NCI-H2081 treated with DMSO at 0.1 percent for 48 hours (cell line): ENCODE results near the gene HOXD3.

Source experiments
- DNase-seq: peaks from one replicate; lab custom pipeline; 2025; lab: John Stamatoyannopoulos, UW

Gene HOXD3

GRCh38 chr2:176162911-176163671 lies 6.0 kb downstream of the HOXD3 start:
- DNase-seq = no peak

- no peak for DNase-seq
These were observed 6.6 kb downstream of the HOXD3 start for GRCh38 chr2:176163672-176164056.

GRCh38 chr2:176164201-176164600 lies 7.1 kb downstream of the HOXD3 start:
- no peak for DNase-seq

DNA sequence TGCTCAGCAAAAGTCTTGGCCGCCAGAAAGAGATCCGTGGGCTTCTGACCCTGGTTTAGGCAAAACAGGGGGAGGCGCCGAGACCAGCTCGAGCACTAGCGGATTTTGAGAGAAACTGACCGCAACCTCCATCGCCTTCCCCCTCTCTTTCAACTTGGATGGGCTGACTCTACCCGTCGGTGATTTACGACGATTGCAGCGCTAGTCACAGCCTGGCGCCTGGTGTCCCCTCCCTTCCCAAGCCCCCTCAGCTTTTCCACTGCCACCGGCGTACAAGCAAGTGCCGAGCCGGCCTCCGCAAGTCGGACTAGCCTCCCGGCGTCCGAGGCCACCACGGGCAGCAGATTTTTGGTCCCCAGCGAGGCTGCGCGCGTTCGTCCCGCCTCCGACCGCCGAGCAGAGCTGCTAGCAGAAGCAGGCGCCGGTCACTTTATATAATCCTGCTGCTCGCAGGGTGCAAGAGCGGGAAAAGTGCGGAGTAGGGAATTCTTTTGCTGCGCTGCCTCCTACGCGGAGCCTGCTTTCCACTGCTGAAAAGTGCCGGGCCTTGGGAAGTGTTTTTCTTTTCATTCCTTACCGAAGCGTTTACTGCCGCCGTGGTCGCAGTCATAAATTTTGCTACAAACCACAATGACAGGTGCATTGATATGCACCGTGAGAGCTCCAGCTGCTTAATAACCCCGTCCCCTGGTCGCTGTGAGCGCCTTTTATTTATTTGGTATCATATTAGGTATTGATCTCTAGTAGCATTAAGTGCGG lies 7.7 kb downstream of the HOXD3 start:
- DNase-seq = no peak

DNA sequence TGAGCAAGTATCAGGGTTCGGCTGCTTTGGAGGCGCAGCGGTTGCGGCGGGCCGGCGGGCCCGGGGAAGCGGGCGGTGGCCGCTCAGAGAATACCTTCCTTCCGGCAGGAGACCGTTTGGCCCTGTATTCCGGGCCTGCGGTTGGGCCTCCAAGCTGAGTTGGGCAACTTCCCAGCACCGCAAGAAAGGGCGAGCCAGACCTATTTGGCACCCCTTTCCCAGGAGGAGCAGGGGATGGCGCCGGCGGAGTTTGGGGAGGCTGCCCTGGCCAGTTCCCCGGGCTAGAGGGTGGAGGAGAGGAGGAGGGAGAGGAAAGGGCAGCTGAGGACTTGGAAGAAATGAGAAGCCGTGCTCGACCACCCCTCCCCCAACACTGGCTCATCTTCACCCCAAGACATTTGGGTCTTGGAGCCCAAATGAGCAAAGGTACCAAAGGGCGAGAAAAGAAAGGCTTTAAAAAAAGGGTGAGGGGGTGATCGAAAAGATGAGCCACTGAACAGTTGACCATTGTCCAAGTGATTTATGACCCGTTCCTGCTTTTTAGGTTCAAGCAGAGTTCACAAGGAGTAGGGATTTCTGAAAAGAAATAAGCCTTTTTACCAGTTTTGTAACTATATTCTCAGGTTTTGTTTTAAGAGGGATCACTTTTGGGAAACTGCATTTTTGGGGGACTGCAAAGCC lies 8.4 kb downstream of the HOXD3 start:
- DNase-seq = no peak

GRCh38 chr2:176166272-176166671 lies 9.2 kb downstream of the HOXD3 start:
- no peak for DNase-seq

DNA sequence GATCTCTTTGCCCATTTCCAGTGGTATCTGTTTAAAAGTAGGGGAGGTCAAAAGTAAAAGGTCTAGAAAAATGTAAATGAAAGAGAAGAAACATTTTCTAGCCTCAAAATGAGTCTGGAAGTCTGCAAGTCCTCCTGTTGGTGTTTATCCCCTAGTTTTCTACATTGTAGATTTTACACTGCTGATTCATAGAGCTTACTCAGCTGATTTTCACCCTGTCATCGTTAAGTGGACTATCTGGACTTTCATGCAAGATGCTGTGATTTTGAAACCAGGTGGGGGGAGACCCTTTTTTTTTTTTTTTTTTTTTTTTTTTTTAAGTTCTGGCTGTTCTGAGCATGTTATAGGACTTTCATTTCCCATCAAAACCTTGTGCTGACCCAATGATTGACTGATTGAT lies 10.3 kb downstream of the HOXD3 start:
- DNase-seq = no peak

- DNase-seq = no peak
These were observed 12.1 kb downstream of the HOXD3 start for GRCh38 chr2:176169181-176169580.

- no peak for DNase-seq
These were observed 12.6 kb downstream of the HOXD3 start for GRCh38 chr2:176169711-176170110.

- DNase-seq = no peak
These were observed 13.6 kb downstream of the HOXD3 start for GRCh38 chr2:176170602-176171305.

GRCh38 chr2:176171351-176172006 lies 14.4 kb downstream of the HOXD3 start:
- no peak for DNase-seq

DNA sequence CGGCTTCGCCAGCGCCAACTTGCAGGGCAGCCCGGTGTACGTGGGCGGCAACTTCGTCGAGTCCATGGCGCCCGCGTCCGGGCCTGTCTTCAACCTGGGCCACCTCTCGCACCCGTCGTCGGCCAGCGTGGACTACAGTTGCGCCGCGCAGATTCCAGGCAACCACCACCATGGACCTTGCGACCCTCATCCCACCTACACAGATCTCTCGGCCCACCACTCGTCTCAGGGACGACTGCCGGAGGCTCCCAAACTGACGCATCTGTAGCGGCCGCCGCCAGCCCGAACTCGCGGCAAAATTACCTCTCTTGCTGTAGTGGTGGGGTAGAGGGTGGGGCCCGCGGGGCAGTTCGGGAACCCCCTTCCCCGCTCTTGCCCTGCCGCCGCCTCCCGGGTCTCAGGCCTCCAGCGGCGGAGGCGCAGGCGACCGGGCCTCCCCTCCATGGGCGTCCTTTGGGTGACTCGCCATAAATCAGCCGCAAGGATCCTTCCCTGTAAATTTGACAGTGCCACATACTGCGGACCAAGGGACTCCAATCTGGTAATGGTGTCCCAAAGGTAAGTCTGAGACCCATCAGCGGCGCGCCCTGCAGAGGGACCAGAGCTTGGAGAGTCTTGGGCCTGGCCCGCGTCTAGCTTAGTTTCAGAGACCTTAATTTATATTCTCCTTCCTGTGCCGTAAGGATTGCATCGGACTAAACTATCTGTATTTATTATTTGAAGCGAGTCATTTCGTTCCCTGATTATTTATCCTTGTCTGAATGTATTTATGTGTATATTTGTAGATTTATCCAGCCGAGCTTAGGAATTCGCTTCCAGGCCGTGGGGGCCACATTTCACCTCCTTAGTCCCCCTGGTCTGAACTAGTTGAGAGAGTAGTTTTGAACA lies 15.1 kb downstream of the HOXD3 start:
- DNase-seq = no peak

DNA sequence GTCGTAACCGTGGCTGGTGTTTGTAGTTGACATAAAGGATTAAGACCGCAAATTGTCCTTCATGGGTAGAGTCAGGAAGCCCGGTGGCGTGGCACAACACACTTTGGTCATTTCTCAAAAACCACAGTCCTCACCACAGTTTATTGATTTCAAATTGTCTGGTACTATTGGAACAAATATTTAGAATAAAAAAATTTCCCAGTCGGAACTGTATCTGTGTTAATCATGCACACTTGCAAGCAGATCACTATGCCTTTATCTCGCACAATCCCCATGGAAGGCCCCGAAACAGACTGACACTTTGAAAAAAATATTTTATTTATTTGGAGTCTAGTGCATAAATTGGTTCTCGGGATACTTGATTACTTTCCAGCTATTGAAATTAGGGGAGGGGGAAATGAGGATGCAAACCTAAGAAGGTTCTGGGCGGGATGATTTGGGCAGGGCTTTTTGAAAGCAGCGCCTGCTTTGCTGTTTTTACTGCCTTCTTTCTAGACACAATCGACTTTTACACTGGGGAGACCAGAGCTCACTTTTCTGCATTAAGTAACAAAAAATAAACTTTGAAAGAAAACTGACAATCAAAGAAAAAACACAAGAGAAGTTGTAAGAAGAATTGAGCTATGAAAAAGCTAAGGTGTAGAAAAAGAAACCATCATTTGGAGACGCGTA lies 15.9 kb downstream of the HOXD3 start:
- DNase-seq = no peak

GRCh38 chr2:176173567-176174381 lies 16.7 kb downstream of the HOXD3 start:
- no peak for DNase-seq

GRCh38 chr2:176174382-176174823 lies 17.3 kb downstream of the HOXD3 start:
- no peak for DNase-seq

DNA sequence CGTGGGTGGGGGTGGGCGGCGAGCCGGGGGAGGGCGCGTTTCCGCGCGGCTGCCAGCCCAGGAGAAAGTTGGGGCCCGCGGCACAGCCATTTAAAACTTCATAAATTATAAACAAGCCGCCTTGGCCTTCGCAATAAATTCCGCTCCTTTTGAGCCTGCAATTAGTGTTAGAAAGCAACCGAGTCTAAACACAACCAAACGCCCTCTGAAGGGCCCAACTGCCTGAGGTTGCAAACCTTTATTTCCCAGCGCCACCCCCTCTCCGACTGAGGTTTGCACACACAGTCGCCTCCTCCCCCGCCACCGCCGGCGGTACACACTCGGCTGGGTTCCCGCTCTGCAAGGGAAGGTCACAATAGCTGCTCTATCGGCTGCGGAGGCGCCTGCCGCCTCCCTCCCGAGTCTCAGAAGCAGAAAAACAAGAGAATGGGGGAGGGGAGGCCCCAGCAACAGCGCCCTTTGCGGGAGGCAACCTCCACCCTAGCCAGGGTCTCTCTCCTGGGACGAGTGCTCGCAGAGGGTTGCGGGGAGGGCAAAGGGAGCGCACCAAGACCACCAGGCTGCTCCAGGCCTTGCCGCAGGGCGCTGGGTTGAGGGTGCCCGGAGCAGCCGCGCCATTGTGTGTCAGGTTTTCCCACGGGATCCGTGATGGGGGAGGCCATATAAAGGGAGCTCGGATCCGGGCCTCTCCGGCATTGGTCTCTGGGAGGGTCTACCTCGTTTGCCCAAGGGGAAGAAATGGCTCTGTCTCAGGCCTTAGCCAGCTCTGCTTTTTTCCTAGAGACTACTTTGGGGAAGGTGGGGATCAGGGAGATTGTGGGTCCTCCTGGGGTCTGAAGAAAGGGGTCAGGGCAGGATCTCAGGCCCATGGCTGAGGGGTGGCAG lies 18.0 kb downstream of the HOXD3 start:
- DNase-seq = no peak

GRCh38 chr2:176175709-176176607 lies 18.9 kb downstream of the HOXD3 start:
- no peak for DNase-seq
